ENCODE results near the gene ELK4.

- no peak for TF ChIP-seq CTCF (IDR thresholded peaks at IDR 0.05)
- no peak for TF ChIP-seq POLR2A (IDR thresholded peaks at IDR 0.05)
Measured at GRCh38 chr1:205626216-205626615, 5.6 kb downstream of the ELK4 start.

Data from ovary (tissue), 3 donors.